Activated CD4-positive, alpha-beta T cell treated with anti-CD3 and anti-CD28 coated beads, Interleukin-2, Interleukin-4, amounts not matched to agents 100 ng/mL and 50 ng/mL, durations not matched to agents 16 hours and 8 hours (primary cell): ENCODE data around the gene ITGB5.
"Not testable (repeated sequence)": the region's sequence is repeated elsewhere in the genome, so short reads cannot be mapped to it uniquely, and the experiment has no call there.

Source experiments
- DNase-seq: peaks from one replicate; pipeline ENCODE4 v3.0.0-alpha.2; 2020; ENCODE audit warnings: low spot score

ITGB5 gene

DNA sequence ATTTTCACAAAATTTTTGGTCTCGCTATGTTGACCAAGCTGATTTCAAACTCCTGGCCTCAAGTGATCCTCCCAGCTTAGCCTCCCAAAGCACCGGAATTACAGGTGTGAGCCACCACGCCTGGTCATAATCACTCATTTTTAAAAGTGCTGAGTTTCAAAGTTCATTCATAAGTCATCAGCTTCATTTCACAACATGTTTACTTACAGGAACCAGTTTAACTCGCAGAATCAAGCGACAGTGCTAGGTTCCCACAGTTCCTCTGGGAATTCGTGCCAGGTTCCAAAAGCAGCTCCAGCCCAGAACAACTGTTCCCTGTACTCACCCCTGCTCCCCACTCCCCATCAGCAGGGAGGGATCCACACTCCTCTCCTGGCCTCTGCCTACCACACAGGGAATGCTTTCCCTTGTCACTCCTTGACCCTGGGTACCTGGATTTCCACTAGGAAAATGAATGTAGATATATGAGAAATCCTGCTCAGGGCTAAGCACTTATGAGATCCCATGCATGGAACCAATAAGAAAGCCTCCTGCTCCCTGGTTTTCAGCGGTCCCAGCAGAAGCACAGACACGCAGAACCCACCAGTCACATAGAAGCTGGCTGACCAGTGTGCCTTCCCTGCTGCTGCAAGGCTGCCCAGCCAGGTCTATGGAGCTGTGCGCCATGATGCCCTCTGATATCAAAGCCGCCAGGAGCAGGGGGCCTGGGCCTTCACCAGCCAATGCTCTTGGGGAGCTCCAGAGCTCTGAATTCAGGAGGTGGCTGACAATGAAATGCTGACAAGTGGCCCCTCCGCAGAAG lies 72.3 kb downstream of the ITGB5 start:
- DNase-seq, result no peak

DNA sequence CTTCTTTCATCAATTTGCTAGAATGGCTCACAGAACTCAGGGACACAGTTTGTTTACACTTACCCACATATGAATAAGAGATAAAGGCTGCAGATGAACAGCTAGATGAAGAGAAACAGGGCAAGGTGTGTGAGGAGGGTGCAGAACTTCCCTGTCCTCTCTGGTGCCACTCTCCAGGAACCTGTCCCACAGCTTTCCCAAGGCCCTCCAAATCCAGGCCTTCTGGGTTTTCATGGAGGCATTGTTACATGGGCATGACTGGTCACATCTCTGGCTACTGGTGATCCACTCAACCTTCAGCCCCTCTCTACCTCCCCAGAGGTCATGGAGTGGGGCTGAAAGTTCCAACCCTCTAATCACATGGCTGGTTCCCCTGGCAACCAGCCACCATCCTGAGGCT lies 73.6 kb downstream of the ITGB5 start:
- no peak for DNase-seq

DNA sequence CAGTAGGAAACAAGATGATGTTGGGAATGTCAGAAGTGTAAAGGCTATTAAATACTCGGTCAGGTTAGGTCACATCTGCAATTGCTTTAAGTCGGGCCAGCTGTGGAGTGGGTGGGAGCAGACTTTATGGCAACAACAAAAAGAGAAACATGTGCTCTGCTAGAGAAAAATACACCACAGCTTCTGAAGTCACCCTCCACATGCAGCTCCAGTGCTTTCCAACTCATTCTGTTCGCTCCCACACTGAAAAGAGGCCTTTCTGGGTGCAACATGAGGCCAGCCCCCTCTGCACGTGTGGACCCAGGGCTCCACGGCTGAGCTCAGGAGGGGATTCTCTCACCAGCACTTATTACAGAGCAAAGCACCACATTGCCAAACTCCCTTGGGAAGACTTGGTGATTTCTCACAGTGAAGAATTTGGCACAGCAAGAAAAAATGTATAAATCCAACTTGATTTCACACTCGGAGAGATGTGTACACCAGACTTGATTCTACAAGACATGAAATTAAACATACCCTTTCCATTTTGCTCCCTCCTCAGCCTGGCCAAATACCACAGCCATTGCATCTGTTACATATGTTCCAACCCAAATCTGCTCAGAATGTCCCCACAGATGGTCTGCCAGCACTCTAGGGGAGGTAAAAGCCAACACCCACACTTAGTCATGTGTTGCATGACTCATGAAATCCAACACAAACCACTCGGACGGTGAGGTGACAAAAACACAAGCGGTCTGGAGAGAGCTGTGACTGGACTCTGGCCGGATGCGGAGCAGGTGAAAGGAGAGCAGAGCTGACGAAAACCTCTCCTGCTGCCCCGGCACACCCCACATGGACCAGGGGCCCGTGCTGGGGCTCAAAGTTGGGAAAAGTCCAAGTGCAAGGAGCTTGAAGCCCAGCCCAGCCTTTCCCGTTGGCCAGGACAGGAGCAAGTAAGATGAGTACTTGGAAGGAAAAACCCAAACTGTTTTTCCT lies 74.6 kb downstream of the ITGB5 start:
- DNase-seq, result peak; percentile 6

DNA sequence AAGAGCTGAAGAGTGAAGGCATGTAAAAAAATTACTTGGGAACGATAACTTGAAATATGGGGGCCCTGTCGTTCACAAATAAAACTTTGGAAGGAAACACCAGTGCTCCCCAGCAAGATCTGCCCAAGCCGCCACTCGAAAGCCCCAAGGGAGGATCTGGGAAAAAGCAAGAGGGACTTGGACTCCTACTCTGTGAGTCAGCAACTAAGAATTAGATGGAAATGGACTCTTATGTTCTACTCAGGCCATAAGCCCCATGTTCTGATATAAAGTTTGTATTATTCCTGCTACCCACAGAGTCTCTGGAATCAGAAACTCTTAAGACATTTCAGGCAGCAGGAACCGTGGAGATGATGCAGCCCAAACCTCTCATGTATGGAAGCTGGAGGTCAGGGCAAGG lies 75.7 kb downstream of the ITGB5 start:
- DNase-seq, result no peak

DNA sequence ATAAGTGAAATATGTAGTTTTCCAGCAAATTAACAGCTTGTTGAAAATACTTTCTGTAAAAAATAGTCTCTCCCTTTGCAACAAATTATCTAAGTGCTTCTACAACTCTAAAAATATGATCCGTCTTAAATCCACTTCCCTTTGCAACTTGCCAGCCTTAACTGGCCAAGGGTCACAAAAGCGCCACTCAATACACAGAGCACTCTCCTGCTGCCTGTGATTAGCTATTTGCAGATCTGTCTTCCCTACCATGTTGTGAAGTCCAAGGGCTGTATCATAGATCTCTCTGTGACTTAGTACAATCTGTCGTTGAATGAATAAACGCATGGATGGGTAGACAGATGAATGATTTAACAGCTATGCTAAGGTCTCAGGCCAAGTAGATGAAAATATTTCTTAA lies 76.2 kb downstream of the ITGB5 start:
- no peak for DNase-seq

DNA sequence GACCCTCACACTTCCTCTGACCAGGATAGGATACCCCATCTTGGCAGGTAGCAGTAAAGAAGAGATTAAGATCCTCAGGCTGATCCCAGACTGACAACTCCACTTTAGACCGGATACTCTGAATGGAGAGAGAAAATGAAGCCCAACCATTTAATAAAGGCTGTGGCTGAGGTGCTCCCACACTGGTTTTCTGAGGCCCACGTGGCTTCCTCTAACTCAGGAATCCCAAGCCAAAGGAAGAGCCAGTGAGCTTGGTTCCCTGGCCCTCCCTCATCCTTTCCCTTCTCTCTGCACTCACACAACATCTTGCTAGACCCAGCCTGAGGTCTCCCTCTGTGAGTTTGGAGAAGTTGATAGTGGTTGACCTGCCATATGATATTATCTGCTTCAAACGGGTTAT lies 78.1 kb downstream of the ITGB5 start:
- DNase-seq, result no peak

DNA sequence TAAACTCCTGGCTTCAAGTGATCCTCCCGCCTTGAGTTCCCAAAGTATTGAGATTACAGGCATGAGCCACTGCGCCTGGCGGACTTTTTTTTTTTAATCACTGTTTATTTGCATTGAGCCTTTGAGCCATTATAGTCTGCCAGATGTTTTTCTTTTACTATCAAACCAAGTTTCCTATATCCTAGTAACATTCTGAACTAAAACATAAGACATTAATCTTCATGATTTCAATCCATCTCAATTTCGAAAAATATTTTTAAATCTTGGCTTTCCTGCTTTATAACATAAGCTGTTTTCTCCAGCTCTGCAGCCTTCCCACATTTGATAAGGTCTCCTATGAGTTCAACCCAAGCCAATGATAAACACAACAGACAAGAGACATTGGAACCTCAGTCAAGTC lies 81.5 kb downstream of the ITGB5 start:
- DNase-seq, result no peak

DNA sequence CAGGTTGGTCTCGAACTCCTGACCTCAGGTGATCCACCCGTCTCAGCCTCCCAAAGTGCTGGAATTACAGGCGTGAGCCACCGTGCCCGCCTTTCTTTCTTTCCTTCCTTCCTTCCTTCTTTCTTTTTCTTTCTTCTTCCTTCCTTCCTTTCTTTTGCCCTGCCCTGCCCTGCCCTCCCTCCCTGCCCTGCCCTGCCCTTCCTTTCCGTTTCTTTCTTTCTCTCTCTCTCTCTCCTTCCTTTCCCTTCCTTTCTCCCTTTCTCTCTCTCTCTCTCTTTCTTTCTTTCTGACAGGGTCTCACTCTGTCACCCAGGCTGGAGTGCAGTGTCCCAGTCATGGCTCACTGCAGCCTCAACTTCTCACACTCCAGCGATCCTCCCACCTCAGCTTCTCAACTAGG lies 82.3 kb downstream of the ITGB5 start:
- no peak for DNase-seq

DNA sequence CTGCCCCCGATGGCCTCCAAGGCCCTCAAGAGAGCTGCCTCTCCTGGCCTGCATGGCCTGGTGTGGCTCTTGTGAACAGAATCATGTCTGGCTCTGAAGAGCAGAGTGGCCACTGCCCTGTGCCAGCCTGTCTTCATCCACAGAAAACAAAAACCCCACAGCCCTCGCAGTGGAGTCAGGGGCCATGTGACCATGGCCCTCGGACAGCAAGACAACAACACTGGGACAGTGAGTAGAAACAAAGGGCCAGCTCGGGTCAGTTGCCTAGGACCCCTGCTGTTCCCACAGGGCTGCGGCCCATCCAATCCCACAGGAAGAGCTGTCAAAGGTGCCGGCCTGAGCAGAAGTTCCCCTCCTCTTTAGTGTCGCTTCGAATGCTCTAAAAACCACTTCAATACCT lies 84.5 kb downstream of the ITGB5 start:
- no peak for DNase-seq

DNA sequence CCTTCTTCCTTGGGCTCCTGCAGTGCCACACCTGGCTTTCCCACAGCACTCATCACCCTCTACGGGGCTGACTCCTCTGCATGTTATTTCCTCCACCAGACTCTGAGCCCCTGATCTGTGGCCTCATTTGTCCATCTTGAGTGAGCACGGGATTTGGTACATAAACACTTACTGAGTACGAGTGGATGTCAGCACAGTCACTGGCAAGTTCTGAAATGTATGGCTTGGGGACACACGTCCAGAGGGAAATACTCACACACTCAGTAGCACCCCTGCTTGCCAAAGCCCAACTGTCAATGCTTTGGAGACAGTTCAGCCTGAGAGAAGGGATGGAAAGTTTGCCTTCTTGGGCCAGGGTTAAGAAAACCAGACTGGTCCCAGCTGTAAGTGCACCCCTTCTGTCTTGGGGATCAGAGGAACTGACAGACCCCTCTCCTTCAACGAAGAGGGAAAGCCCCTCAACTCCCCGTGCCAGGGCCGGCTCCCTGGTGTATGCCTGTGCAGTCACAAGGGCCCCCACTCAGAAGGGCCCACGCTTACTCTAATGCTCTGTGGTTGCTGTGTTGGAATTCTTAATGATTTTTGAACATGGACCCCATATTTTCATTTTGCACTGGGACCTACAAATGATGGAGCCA lies 85.0 kb downstream of the ITGB5 start:
- no peak for DNase-seq

DNA sequence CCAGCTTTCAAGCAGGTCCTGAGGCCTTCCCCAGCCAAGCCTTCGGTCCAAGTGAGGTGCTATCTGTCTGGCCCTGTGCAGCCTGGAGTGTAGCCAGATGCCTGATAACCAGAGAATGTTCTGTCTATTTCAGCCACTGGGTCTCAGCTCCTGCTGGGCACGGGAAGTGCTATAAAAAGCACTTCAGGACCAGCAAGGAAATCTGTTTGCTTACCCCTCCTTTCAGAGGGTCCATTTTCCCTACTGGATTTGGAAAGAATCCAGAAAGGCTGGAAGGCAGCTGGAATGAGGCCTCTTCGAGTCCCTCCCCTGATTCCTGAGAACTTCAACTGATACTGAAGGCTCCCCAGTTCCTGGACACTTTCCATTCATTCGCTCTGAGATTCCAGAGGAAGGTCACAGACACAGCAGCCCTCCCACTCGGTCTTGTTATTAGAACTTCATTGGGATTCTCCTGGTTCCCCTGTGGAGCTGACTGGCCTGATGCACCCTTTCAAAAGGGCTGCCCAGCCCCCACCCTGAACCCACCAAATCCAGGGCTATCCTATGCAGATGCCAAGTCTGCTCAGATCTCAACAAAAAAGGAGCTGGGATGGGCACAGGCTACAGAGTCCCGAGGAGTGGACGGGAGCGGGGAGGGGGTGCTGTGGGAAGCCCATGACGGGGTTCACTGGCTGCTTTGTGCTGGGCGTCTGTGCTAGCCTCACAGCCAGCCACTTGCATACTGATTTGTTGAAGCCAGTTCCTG lies 86.5 kb downstream of the ITGB5 start:
- DNase-seq, result no peak

DNA sequence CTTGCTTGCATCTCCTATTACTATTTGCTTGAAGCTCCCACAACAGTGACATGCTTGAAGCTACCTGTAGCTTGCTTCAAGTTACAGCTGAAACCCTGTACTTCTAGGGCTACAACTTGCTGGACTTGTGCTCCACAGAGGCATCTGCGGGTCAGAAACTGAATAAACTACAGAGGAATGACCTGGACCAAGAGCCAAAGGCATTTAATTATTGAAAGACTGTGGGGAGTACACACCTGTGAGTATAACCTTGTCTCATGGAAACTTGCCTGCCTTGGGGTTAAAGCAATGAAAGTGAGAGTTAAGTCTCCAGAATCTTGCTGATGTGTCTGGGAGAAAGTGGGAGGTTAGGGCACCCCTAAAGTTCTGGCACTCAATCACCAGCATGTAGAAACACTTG lies 87.1 kb downstream of the ITGB5 start:
- no peak for DNase-seq

DNA sequence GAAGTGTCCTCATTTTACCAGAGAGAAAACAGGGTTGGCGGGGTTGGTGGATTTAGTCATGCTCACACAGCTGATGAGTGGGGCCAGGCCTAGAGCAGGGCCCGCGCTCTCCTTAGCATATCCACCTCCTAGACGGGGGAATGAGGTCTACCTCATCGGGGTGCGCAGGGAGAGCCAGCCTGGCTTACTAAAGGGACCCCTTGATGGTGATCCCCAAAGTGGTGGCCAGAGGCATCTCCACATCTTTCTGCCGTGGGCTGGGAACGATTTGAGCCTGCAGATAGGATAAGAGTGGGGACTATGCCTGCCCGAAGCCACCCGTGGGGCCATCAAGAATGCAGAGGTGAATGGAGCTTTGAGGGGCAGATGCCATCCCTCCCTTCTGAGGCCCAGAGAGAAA lies 87.5 kb downstream of the ITGB5 start:
- DNase-seq, result no peak

DNA sequence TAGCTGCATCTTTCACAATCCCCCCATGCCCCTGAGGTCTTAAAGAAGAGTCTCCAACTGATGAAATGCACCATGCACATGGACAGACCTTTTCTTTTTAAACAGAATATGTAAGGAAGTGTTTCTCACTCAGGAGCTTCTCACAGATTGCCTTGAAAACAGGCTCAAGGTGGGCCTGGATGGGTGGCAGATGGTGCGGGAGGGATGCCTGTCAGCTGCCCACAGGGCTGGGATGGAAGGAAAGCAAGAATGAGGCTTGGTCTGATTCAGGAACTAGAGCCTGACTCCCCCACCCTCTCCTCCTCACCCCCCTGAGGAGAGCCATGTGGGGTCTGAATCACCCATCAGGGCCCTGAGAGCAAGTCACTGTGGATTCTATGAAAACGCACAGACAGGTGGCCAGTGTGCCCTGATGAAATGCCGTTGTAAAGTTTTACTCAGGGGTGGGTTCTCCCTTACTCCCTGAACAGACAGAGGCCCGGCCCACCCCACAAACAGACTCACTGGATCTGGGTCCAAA lies 89.7 kb downstream of the ITGB5 start:
- no peak for DNase-seq

DNA sequence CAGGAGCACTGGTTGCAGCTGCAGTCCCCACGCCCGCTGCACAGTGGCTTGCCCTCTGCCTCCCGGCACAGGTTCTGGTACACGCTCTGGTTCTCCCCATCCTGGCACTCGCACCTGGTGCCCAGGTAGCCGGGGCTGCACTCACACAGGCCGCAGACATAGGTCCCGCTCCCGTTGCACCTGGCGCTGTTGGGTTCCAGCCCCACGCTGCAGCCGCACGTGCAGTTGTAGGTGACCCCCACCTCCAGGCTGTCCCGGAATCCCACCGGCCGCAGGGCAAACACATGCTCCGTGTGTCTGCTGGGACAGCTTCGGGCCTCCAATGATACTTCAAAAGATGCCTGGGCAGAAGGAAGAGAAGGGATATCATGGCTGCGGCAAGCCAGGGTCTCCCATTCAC lies 90.7 kb downstream of the ITGB5 start:
- DNase-seq, result no peak

DNA sequence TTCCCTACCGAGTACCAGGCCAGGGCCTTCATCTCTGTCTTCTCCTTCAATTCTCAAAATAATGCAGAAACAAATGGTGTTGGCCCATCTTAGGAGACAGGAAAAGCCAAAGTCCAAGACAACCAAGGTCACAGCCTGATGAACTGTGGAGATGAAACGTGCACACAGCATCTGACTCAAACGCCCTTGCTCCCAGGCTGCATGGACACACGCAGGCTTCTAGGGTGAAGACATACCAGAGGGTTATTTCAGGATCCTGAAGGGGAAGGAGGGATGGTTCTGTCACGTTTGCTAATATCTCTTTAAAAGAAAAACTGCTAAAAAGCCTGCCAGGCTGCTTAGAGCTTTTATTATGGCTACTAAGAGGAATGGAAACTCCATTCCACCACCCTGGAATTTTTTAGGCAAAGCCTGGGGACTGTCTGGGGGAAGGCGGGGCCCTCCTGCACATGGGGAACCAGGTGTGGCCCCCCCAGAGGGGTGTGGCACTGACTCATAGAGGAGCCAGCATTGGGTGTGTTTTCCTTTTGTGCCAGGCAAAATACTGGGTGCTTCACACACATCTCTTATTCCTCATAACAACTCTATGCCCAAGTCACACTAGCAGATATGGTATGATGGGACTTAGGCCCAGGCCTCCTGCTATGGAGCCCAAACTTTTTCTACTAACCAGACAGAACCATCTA lies 94.0 kb downstream of the ITGB5 start:
- DNase-seq, result no peak

DNA sequence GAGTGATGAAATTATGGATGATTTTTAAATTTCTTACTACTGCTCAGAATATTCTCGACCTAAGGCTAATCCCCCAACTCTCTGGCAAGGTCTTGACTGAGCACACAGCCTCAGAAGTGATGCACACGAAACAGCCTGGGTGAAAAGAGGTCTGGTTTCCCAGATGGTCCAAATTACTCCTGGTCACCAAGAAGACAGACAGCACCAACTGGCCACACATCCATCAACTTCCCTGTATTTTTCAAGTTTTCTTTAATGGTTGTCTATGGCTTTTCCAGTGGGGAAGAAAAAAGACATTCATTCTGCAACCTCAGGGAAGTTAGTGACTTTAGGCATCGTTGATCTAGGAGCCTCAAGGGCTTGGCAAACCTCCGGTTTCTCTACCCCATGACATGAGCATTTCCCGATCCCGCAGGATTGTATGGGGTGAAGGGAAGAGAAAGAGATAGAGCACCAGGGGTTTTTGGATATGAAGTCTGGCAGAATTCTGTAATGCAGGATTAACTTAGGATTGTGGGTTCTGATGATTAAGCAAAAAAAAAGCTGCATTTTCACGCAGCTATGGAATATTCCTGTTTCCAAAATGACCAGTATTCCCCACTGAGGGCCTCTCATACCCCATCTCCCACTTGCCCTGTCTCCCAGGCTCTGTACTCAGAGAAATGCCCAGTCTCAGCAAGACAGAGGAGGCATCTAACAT lies 94.7 kb downstream of the ITGB5 start:
- no peak for DNase-seq

DNA sequence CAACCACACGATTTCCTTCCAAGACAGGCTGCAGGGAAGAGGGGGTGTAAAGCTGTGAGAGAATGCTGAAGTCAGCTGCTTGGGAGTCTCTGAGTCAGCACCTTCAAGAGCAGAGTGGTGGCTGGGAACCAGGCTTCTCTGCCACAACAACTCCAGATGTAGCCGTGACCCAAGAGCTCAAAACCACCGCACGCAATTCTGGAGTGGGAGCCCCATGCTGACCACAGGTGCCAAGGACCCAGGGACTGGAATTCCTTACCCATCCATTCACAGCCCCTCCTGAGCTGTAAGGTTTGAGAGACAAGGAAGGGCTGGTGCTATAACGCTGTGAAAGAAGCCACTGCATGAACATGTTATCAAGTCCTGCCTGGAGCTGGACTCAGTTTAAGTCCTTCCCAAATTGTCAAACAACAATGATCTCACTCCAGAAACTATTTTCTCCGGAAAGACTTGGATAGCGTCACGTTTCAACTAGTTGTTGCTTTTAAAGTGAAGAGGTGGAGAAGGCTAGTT lies 95.5 kb downstream of the ITGB5 start:
- no peak for DNase-seq

DNA sequence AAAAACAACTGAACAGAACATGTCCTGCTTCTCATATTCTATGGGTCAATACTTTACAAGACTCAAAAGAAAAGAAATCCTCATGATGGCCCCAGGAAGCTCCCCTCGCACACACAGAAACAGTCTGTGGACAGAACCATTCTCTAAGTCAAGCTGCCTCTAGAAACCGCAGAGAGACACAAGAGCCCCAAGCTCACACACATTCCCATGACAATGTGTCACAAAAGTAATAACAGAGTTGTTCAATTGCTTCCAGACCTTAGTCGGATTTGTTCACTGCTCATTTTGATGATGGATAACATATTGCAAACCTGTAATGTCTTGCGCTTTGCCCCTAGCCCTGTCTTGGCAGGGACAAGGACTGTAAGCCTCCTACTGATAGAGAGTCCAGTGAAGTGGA lies 96.0 kb downstream of the ITGB5 start:
- DNase-seq, result no peak

DNA sequence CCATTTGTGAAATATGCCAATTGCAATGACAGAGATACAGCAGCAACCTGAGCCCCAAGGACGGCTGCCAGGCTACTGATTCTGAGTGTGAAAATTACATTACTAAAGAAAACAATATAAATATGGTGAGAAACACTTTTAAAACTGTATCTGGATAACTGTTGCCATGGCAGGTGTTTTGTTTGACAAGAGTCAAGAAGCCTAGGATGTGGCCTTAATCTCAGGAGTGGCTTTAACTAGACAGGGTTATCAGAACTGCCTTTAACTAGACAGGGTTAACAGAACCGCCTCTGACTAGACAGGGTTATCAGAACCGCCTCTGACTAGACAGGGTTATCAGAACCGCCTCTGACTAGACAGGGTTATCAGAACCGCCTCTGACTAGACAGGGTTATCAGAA lies 98.1 kb downstream of the ITGB5 start:
- DNase-seq, result not testable (repeated sequence)
